Right atrium auricular region (tissue), 2 donors: ENCODE measurements around the gene PPP4R2. TPM values are rescaled to one million over a fixed set of nuclear protein-coding genes. Genes with fewer than 3 reads are reported as not detected.

Source experiments
- DNase-seq: peaks from one replicate; pipeline ENCODE4 v3.0.0-alpha.2; 2019; ENCODE audit warnings: low spot score
- H3K27ac ChIP-seq, 2 donors: fragments of 200-600 bp; sonication (generic); 1 replicate in 1 of 2; 2 replicates in 1 of 2; pipeline ENCODE4 v1.5.1; 2016 to 2019
- H3K27me3 ChIP-seq, 2 donors: fragments of 200-600 bp; sonication (generic); one replicate each; pipeline versions ENCODE4 v1.5.1 to v1.6.0; 2017 to 2019
- H3K36me3 ChIP-seq: fragments of 200-600 bp; sonication (generic); one replicate; pipeline ENCODE4 v1.5.1; 2016
- H3K4me1 ChIP-seq, 2 donors: fragments of 200-600 bp; sonication (generic); one replicate each; pipeline versions ENCODE4 v1.5.1 to v1.6.0; 2017 to 2019
- H3K4me3 ChIP-seq, 2 donors: fragments of 200-600 bp; sonication (generic); 1 replicate in 1 of 2; 2 replicates in 1 of 2; pipeline ENCODE4 v1.5.1; 2017 to 2019; ENCODE audit warnings: mild to moderate bottlenecking in 1 of 2, moderate library complexity in 1 of 2
- H3K9me3 ChIP-seq, 2 donors: fragments of 200-600 bp; sonication (generic); one replicate each; pipeline ENCODE4 v1.5.1; 2019
- CTCF ChIP-seq, 2 donors: fragments of 200-600 bp; sonication (generic); IDR thresholded peaks; one replicate each; pipeline ENCODE4 v1.5.1; 2019; ENCODE audit warnings: antibody characterized with exemption in 2 of 2
- total RNA-seq, 2 donors: library from RNA; depleted of rRNA; stranded (reverse); fragments of >200 nt; gene quantifications; one replicate each; pipeline ENCODE4 v1.1.0, GENCODE V29; 2016

PPP4R2 gene
- total RNA-seq, 2 donors from 2014 or later, result 30.8 to 31.6 TPM

GRCh38 chr3:73041537-73041936, 44.9 kb downstream of the PPP4R2 start:
- Histone ChIP-seq H3K4me1 (peaks cover 0 to 53% of the 10 kb centered on the region in 2 donors), H3K36me3 (no peaks in the 10 kb centered on the region), H3K27ac (no peak overlapping the region), H3K4me3 (no peak overlapping the region), H3K27me3 (no peaks in the 10 kb centered on the region), H3K9me3 (no peaks in the 10 kb centered on the region)
- no peak for DNase-seq
- no peak for TF ChIP-seq CTCF (IDR thresholded peaks at IDR 0.05)

GRCh38 chr3:73043414-73043813, 46.8 kb downstream of the PPP4R2 start:
- H3K27me3 ChIP-seq, result no peaks in the 10 kb centered on the region
- no peak overlapping the region for H3K4me3 ChIP-seq
- peaks cover 0 to 40% of the 10 kb centered on the region in 2 donors for H3K4me1 ChIP-seq
- no peak for DNase-seq
- TF ChIP-seq CTCF (IDR thresholded peaks at IDR 0.05), result no peak
- H3K36me3 ChIP-seq, result peaks cover 11% of the 10 kb centered on the region
- H3K9me3 ChIP-seq, result no peaks in the 10 kb centered on the region
- no peak overlapping the region for H3K27ac ChIP-seq

GRCh38 chr3:73045391-73045790, 48.8 kb downstream of the PPP4R2 start:
- H3K9me3 ChIP-seq, result no peaks in the 10 kb centered on the region
- no peaks in the 10 kb centered on the region for H3K27me3 ChIP-seq
- peaks cover 0 to 28% of the 10 kb centered on the region in 2 donors for H3K4me1 ChIP-seq
- no peak overlapping the region for H3K4me3 ChIP-seq
- no peak for DNase-seq
- peaks cover 12% of the 10 kb centered on the region for H3K36me3 ChIP-seq
- TF ChIP-seq CTCF (IDR thresholded peaks at IDR 0.05), result no peak
- no peak overlapping the region for H3K27ac ChIP-seq

- H3K4me1 ChIP-seq, result peaks cover 0 to 20% of the 10 kb centered on the region in 2 donors
- DNase-seq, result no peak
Observed at GRCh38 chr3:73046195-73046594, 49.6 kb downstream of the PPP4R2 start.

GRCh38 chr3:73049319-73049718, 52.7 kb downstream of the PPP4R2 start:
- no peak for TF ChIP-seq CTCF (IDR thresholded peaks at IDR 0.05)
- no peak overlapping the region for H3K27ac ChIP-seq

More at GRCh38 chr3:73046195-73046594, 49.6 kb downstream of the PPP4R2 start:
- Histone ChIP-seq H3K27me3 (no peaks in the 10 kb centered on the region), H3K4me3 (no peak overlapping the region), H3K36me3 (peaks cover 12% of the 10 kb centered on the region), H3K9me3 (no peaks in the 10 kb centered on the region), H3K27ac (no peak overlapping the region)
- no peak for TF ChIP-seq CTCF (IDR thresholded peaks at IDR 0.05)

GRCh38 chr3:73052857-73053256, 56.2 kb downstream of the PPP4R2 start:
- peaks cover 6% of the 10 kb centered on the region for H3K36me3 ChIP-seq
- no peak overlapping the region for H3K4me3 ChIP-seq
- no peaks in the 10 kb centered on the region for H3K9me3 ChIP-seq
- DNase-seq, result no peak
- H3K27me3 ChIP-seq, result no peaks in the 10 kb centered on the region
- H3K4me1 ChIP-seq, result peaks cover 0 to 18% of the 10 kb centered on the region in 2 donors
- TF ChIP-seq CTCF (IDR thresholded peaks at IDR 0.05), result no peak
- no peak overlapping the region for H3K27ac ChIP-seq

More at GRCh38 chr3:73049319-73049718, 52.7 kb downstream of the PPP4R2 start:
- no peak overlapping the region for H3K4me3 ChIP-seq
- DNase-seq, result no peak
- H3K27me3 ChIP-seq, result no peaks in the 10 kb centered on the region
- no peaks in the 10 kb centered on the region for H3K9me3 ChIP-seq
- H3K4me1 ChIP-seq, result peaks cover 0 to 4% of the 10 kb centered on the region in 2 donors
- H3K36me3 ChIP-seq, result peaks cover 12% of the 10 kb centered on the region
